HL-60 (cell line): Measurements from ENCODE around the gene MGARP.
A peak's percentile ranks its signal among the peaks of the same experiment; 100 is the strongest.

ENCODE experiments used
- DNase-seq, 2 experiments: peaks; one replicate each; pipeline ENCODE4 v3.0.0-alpha.2; 2010 to 2020; ENCODE audit warnings: low read depth in 1 of 2, low spot score in 1 of 2
- H3K27ac ChIP-seq: fragments of 250-450 bp; sonication (Bioruptor Pico); replicated peaks from 2 replicates; pipeline ENCODE4 v1.5.1; 2020; ENCODE audit warnings: mild to moderate bottlenecking, moderate library complexity
- H3K27me3 ChIP-seq: fragments of 250-450 bp; sonication (Bioruptor Pico); 2 replicates; pipeline ENCODE4 v1.5.1; 2021; ENCODE audit warnings: mild to moderate bottlenecking, moderate library complexity; ENCODE audit not compliant: insufficient read depth, poor library complexity, severe bottlenecking
- H3K4me3 ChIP-seq: replicated peaks from 2 replicates; pipeline ENCODE4 v1.5.1; 2011; ENCODE audit warnings: mild to moderate bottlenecking, control low read depth, low read length; ENCODE audit not compliant: insufficient read depth
- GABPA ChIP-seq: IDR thresholded peaks from 2 replicates; pipeline ENCODE4 v1.6.1; 2012; ENCODE audit warnings: low read depth
- POLR2AphosphoS5 ChIP-seq: IDR thresholded peaks from 2 replicates; pipeline ENCODE4 v1.6.1; 2012; ENCODE audit warnings: low read depth
- SPI1 ChIP-seq: IDR thresholded peaks from 2 replicates; pipeline ENCODE4 v1.6.1; 2012; ENCODE audit warnings: low read depth, mild to moderate bottlenecking, borderline replicate concordance
- TF ChIP-seq, protein P1 (sequence below): IDR thresholded peaks from one replicate; pipeline ENCODE4 v1.5.1; 2011; ENCODE audit warnings: low read length, control low read depth, inconsistent platforms; ENCODE audit not compliant: insufficient read depth
- TF ChIP-seq, protein P2 (sequence below): IDR thresholded peaks from 2 replicates; pipeline ENCODE4 v1.6.1; 2012; ENCODE audit warnings: low read depth; ENCODE audit not compliant: insufficient replicate concordance

Gene MGARP

DNA sequence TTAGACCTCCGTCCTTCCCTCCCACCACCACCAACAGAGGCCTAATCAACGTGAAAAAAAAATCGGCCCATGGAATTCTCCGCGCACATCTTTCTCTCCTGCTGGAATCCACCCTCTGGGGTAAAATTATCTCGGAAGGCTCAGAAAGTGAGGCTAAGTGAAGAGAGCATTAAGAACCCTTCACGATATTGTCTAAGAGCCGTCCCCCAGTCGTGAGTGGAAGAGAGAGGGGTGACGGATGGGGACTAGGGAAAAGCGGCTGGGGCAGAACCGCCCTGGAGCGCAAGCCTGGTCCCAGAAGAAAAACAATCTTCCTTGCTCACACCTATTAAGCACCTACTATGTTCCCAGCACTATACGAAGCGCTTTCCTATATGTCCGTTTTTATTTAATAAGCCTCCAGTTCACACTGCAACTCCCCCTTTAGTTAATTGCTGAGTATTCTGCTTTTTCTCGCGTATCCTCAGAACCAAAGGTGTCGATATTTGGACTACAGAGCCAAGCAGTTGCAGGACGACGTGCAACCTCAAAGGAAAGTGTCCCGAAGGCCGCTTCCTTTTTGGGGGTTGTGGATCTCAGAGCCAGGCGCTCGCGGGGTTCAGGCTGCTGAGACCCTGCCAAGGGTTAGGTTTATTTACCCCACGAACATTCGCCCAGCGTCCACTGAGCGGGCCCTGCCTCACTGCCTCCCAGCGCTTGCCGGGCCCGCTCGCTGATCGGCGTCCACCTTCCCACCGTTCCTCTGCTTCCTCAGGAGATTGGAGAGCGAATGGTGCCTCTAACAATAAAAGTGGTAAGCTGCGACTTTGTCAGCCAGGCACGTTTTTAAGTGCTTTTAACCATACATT is 889 bp downstream of the MGARP start:
- TF ChIP-seq GABPA = no peak
- TF ChIP-seq, protein P1, sequence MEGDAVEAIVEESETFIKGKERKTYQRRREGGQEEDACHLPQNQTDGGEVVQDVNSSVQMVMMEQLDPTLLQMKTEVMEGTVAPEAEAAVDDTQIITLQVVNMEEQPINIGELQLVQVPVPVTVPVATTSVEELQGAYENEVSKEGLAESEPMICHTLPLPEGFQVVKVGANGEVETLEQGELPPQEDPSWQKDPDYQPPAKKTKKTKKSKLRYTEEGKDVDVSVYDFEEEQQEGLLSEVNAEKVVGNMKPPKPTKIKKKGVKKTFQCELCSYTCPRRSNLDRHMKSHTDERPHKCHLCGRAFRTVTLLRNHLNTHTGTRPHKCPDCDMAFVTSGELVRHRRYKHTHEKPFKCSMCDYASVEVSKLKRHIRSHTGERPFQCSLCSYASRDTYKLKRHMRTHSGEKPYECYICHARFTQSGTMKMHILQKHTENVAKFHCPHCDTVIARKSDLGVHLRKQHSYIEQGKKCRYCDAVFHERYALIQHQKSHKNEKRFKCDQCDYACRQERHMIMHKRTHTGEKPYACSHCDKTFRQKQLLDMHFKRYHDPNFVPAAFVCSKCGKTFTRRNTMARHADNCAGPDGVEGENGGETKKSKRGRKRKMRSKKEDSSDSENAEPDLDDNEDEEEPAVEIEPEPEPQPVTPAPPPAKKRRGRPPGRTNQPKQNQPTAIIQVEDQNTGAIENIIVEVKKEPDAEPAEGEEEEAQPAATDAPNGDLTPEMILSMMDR = no peak
- no peak for TF ChIP-seq POLR2AphosphoS5
- TF ChIP-seq SPI1 = no peak
- TF ChIP-seq, protein P2, sequence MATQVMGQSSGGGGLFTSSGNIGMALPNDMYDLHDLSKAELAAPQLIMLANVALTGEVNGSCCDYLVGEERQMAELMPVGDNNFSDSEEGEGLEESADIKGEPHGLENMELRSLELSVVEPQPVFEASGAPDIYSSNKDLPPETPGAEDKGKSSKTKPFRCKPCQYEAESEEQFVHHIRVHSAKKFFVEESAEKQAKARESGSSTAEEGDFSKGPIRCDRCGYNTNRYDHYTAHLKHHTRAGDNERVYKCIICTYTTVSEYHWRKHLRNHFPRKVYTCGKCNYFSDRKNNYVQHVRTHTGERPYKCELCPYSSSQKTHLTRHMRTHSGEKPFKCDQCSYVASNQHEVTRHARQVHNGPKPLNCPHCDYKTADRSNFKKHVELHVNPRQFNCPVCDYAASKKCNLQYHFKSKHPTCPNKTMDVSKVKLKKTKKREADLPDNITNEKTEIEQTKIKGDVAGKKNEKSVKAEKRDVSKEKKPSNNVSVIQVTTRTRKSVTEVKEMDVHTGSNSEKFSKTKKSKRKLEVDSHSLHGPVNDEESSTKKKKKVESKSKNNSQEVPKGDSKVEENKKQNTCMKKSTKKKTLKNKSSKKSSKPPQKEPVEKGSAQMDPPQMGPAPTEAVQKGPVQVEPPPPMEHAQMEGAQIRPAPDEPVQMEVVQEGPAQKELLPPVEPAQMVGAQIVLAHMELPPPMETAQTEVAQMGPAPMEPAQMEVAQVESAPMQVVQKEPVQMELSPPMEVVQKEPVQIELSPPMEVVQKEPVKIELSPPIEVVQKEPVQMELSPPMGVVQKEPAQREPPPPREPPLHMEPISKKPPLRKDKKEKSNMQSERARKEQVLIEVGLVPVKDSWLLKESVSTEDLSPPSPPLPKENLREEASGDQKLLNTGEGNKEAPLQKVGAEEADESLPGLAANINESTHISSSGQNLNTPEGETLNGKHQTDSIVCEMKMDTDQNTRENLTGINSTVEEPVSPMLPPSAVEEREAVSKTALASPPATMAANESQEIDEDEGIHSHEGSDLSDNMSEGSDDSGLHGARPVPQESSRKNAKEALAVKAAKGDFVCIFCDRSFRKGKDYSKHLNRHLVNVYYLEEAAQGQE = no peak
- Histone ChIP-seq H3K27me3 (peaks cover 21% of the 10 kb centered on the region), H3K4me3 (peak overlapping the region; percentile 46), H3K27ac (no peak overlapping the region)
- DNase-seq = no peak

DNA sequence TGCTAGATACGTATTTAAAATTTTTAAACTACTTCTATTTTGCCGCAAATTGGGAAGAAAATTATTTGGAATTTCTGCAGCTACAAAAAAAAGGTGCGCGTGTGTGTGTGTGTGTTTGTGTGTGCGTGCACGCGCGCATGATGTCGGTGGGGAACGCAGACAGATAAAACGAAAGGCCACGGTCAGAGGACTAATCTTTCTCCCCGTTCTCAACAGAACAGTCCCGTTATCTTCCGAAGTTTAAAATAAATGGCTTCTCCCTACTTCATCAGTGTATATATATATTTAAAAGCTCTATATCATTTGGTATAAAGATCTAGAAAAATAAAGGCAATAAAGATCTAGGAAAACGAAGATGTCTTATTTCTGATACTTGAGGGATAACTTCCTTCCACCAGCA is 1.5 kb downstream of the MGARP start:
- no peak for DNase-seq
- Histone ChIP-seq H3K27me3 (peaks cover 21% of the 10 kb centered on the region), H3K27ac (no peak overlapping the region), H3K4me3 (no peak overlapping the region)
- TF ChIP-seq, protein P2 = no peak
- TF ChIP-seq, protein P1 = no peak
- TF ChIP-seq POLR2AphosphoS5 = no peak
- no peak for TF ChIP-seq GABPA
- TF ChIP-seq SPI1 = no peak

DNA sequence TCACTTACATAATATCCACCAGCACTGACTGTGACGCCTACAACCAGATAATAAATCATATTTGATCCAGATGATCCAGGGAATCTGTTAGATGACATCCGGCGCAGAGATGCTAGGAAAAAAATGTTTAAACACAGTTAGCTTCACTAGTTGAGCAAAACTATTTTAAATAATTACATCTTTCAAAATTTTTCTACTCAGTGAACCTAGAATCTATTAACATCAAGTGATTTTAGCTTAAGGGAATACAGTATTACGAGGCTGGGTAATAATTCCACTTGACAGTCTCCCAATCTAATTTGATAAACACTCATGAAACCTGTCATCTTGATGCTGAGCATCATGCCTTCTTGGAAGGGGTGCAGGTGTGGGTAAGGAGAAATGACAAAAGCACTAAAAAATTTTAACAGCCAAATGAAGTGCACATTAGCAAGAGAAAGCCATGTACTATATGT is 4.7 kb downstream of the MGARP start:
- TF ChIP-seq SPI1 (no peak), GABPA (no peak)
- TF ChIP-seq, protein P1 = no peak
- TF ChIP-seq, protein P2 = no peak
- DNase-seq = no peak
- no peak overlapping the region for H3K27ac ChIP-seq
- no peak overlapping the region for H3K4me3 ChIP-seq
- peaks cover 17% of the 10 kb centered on the region for H3K27me3 ChIP-seq
